ENCODE results near the gene DCAF4. TPM values are rescaled to one million over a fixed set of nuclear protein-coding genes. Genes with fewer than 3 reads are reported as not detected.
A peak's percentile ranks its signal among the peaks of the same experiment; 100 is the strongest.

Gene DCAF4
- total RNA-seq, 1 experiment from 2014 or later = 23.4 TPM

- Histone ChIP-seq H3K4me1 (ENCODE audit: insufficient read depth, low read length, poor library complexity, severe bottlenecking) (peaks cover 36% of the 10 kb centered on the region), H3K4me3 (ENCODE audit: low read depth, low read length, poor library complexity, severe bottlenecking) (peak overlapping the region; percentile 85), H3K9me3 (ENCODE audit: low read depth, low read length, poor library complexity, severe bottlenecking) (no peaks in the 10 kb centered on the region), H3K27ac (ENCODE audit: low read depth, low read length, poor library complexity, severe bottlenecking) (peak overlapping the region; percentile 80), H3K36me3 (ENCODE audit: insufficient read depth, low read length, poor library complexity, severe bottlenecking) (no peaks in the 10 kb centered on the region), H3K27me3 (replicated peaks; ENCODE audit: insufficient read depth, low read depth, low read length, poor library complexity) (no peaks in the 10 kb centered on the region)
- ChIA-PET POLR2A (ENCODE audit: low non-redundant PET) (interaction anchor here (0.6 kb wide), 1 partner anchor 30 kb away, joined by 5 read pairs; no protein-coding TSS in a partner anchor), CTCF (interaction anchor here (1.5 kb wide), 1 partner anchor 12 kb away, joined by 5 read pairs; no protein-coding TSS in a partner anchor)
- TF ChIP-seq EZH2 (IDR thresholded peaks at IDR 0.05; ENCODE audit: borderline replicate concordance, low read depth, low read length, poor library complexity, severe bottlenecking) (no peak), CTCF (conservative IDR thresholded peaks at IDR 0.05; ENCODE audit: low read depth, low read length) (no peak)
- no TSS peak for BruUV-seq (replicated peaks)
- peak; percentile 65 for DNase-seq (ENCODE audit: low spot score)
- intact Hi-C loops (cut with micrococcal nuclease; ENCODE audit: unreplicated experiment) = no loop called here
Observed at GRCh38 chr14:72892879-72893635, 33.2 kb upstream of the DCAF4 start.

- ChIA-PET POLR2A (ENCODE audit: low non-redundant PET) (interaction anchor here (0.6 kb wide), 3 partner anchors 31 to 386 kb away, joined by 3 to 5 read pairs (median 5); no protein-coding TSS in a partner anchor), CTCF (interaction anchor here (0.7 to 1.5 kb wide), 4 partner anchors 10 to 380 kb away, joined by 3 to 5 read pairs (median 4); no protein-coding TSS in a partner anchor)
- no peaks in the 10 kb centered on the region for H3K27me3 ChIP-seq (replicated peaks; ENCODE audit: insufficient read depth, low read depth, low read length, poor library complexity)
- peaks cover 28% of the 10 kb centered on the region for H3K4me1 ChIP-seq (ENCODE audit: insufficient read depth, low read length, poor library complexity, severe bottlenecking)
- peak within 1 kb of the TSS; percentile 80 for H3K27ac ChIP-seq (ENCODE audit: low read depth, low read length, poor library complexity, severe bottlenecking)
- no peaks in the 10 kb centered on the region for H3K36me3 ChIP-seq (ENCODE audit: insufficient read depth, low read length, poor library complexity, severe bottlenecking)
- peak within 1 kb of the TSS; percentile 85 for H3K4me3 ChIP-seq (ENCODE audit: low read depth, low read length, poor library complexity, severe bottlenecking)
- no peaks in the 10 kb centered on the region for H3K9me3 ChIP-seq (ENCODE audit: low read depth, low read length, poor library complexity, severe bottlenecking)
- DNase-seq (ENCODE audit: low spot score) = peak; percentile 97
- BruUV-seq (replicated peaks) = no TSS peak
- TF ChIP-seq CTCF (conservative IDR thresholded peaks at IDR 0.05; ENCODE audit: low read depth, low read length) (no peak), EZH2 (IDR thresholded peaks at IDR 0.05; ENCODE audit: borderline replicate concordance, low read depth, low read length, poor library complexity, severe bottlenecking) (no peak)
- intact Hi-C loops (cut with micrococcal nuclease; ENCODE audit: unreplicated experiment) = no loop called here
Observed at GRCh38 chr14:72893636-72894322, 32.5 kb upstream of the DCAF4 start, which contains the start of gene DPF3. DPF3 (minus strand) TSS chr14:72894101; CDS start chr14:72894088, 13 bp downstream.

- CTCF ChIA-PET = interaction anchor here (0.7 to 1.5 kb wide), 4 partner anchors 11 to 380 kb away, joined by 3 to 5 read pairs (median 4); no protein-coding TSS in a partner anchor
- peak overlapping the region; percentile 85 for H3K4me3 ChIP-seq (ENCODE audit: low read depth, low read length, poor library complexity, severe bottlenecking)
- H3K27me3 ChIP-seq (replicated peaks; ENCODE audit: insufficient read depth, low read depth, low read length, poor library complexity) = no peaks in the 10 kb centered on the region
- no TSS peak for BruUV-seq (replicated peaks)
- no peaks in the 10 kb centered on the region for H3K36me3 ChIP-seq (ENCODE audit: insufficient read depth, low read length, poor library complexity, severe bottlenecking)
- H3K27ac ChIP-seq (ENCODE audit: low read depth, low read length, poor library complexity, severe bottlenecking) = no peak overlapping the region
- no peak for DNase-seq (ENCODE audit: low spot score)
- POLR2A ChIA-PET (ENCODE audit: low non-redundant PET) = interaction anchor here (0.6 kb wide), 2 partner anchors 303 to 386 kb away, joined by 3 to 5 read pairs; no protein-coding TSS in a partner anchor
- TF ChIP-seq CTCF (conservative IDR thresholded peaks at IDR 0.05; ENCODE audit: low read depth, low read length) = no peak
- no peak for TF ChIP-seq EZH2 (IDR thresholded peaks at IDR 0.05; ENCODE audit: borderline replicate concordance, low read depth, low read length, poor library complexity, severe bottlenecking)
- intact Hi-C loops (cut with micrococcal nuclease; ENCODE audit: unreplicated experiment) = no loop called here
- H3K9me3 ChIP-seq (ENCODE audit: low read depth, low read length, poor library complexity, severe bottlenecking) = no peaks in the 10 kb centered on the region
- H3K4me1 ChIP-seq (ENCODE audit: insufficient read depth, low read length, poor library complexity, severe bottlenecking) = peaks cover 23% of the 10 kb centered on the region
Observed at GRCh38 chr14:72894323-72894622, 32.0 kb upstream of the DCAF4 start.
